ENCODE measurements around the gene C1orf226. TPM values are rescaled to one million over a fixed set of nuclear protein-coding genes. Genes with fewer than 3 reads are reported as not detected.

The C1orf226 gene
- total and polyA plus RNA-seq, 9 of the 15 experiments (the other 6 are each of a cell fraction or from before 2014, with no cell fraction given): 0.10 to 1.4 (median 0.47) TPM

- TF ChIP-seq ZNF407 (IDR thresholded peaks at IDR 0.05; ENCODE audit: low read depth): no peak
Observed at GRCh38 chr1:162381383-162381782, at the start of gene C1orf226 (continued).

GRCh38 chr1:162333991-162334390 is 47.5 kb upstream of the C1orf226 start:
- POLR2A ChIA-PET: no interaction called here
- Histone ChIP-seq H3K9me1 (ENCODE audit: control insufficient read depth, insufficient read depth, low read length) (no peaks in the 10 kb centered on the region), H3K9me3 (replicated peaks; ENCODE audit: control insufficient read depth, insufficient read depth, low read depth, low read length) (no peaks in the 10 kb centered on the region), H3K27me3 (ENCODE audit: control insufficient read depth in 2 of 2, insufficient read depth in 2 of 2, low read length in 2 of 2) (peaks cover 0 to 5% of the 10 kb centered on the region in 2 experiments; a peak in 1 of 5 replicates), H3K4me3 (no peak overlapping the region), H3K4me2 (ENCODE audit: insufficient read depth, low read length) (no peak overlapping the region), H3K27ac (ENCODE audit: extremely low read depth, low read depth, low read length) (no peak overlapping the region), H4K20me1 (replicated peaks; ENCODE audit: control insufficient read depth, insufficient read depth, low read length) (no peaks in the 10 kb centered on the region), H2AFZ (ENCODE audit: low read depth, low read length) (no peak overlapping the region), H3K79me2 (ENCODE audit: control insufficient read depth, insufficient read depth, low read length) (no peaks in the 10 kb centered on the region), H3K4me1 (replicated peaks in 1 of 2; ENCODE audit: control insufficient read depth in 2 of 2, insufficient read depth in 2 of 2, low read length in 2 of 2) (no peaks in the 10 kb centered on the region), H3K9ac (ENCODE audit: insufficient read depth in 1 of 2, low read depth in 2 of 2, low read length in 2 of 2) (no peak overlapping the region), H3K36me3 (ENCODE audit: control insufficient read depth, insufficient read depth, low read length) (no peaks in the 10 kb centered on the region)
- DNase-seq (ENCODE audit: extremely low read depth in 1 of 4, low spot score in 3 of 4) (no peak), FAIRE-seq (no peak), ATAC-seq (no peak)
- CTCF ChIA-PET (ENCODE audit: low intra/inter-chr PET ratio): no interaction called here
- BruUV-seq (replicated peaks): no TSS peak
- in situ Hi-C loops (cut with MboI) (no loop called here), intact Hi-C loops (cut with micrococcal nuclease) (no loop called here)
- TF ChIP-seq PBX2 (CRISPR knock-in tag; IDR thresholded peaks at IDR 0.05; ENCODE audit: low read depth): no peak
- no peak for TF ChIP-seq PBX2 (tag; conservative IDR thresholded peaks at IDR 0.05; ENCODE audit: low read depth)
- TF ChIP-seq MED1 (CRISPR knock-in tag; IDR thresholded peaks at IDR 0.05; ENCODE audit: borderline replicate concordance): no peak
- no peak for TF ChIP-seq SIRT6 (IDR thresholded peaks at IDR 0.05; ENCODE audit: low read depth, low read length)
- TF ChIP-seq SMC3 (conservative IDR thresholded peaks at IDR 0.05; ENCODE audit: insufficient read depth, low read depth, low read length): no peak
- no peak for TF ChIP-seq GATAD2A (IDR thresholded peaks at IDR 0.05)
- TF ChIP-seq IRF1 (CRISPR knock-in tag; IDR thresholded peaks at IDR 0.05; ENCODE audit: borderline replicate concordance): no peak
- no peak for TF ChIP-seq TEAD2 (tag; IDR thresholded peaks at IDR 0.05)
